Right lung (tissue), 10 donors: ENCODE data around the gene UBAC2. TPM values are rescaled to one million over a fixed set of nuclear protein-coding genes. Genes with fewer than 3 reads are reported as not detected.
A peak's percentile ranks its signal among the peaks of the same experiment; 100 is the strongest.

ENCODE experiments used
- DNase-seq, 2 donors: peaks; one replicate each; pipeline ENCODE4 v3.0.0-alpha.2; 2013
- long read RNA-seq, 8 donors: transcript quantifications; one replicate each; lab custom pipeline, GENCODE V29; 2026
- polyA plus RNA-seq, 5 donors: library from polyadenylated mRNA; unstranded; fragments of 120-200 nt; gene quantifications; one replicate each; pipeline versions ENCODE4 v1.2.1 to v1.2.3, GENCODE V29; 2013; ENCODE audit warnings: inconsistent platforms in 1 of 5, low replicate concordance in 1 of 5; ENCODE audit not compliant: insufficient read length in 5 of 5, insufficient read depth in 1 of 5

Gene UBAC2
- polyA plus RNA-seq, result 10 to 100 TPM; 65.7 to 73.6 (median 69.7) TPM
- long read RNA-seq, donor 1, transcript UBAC2-203 (9 exons, 1,375 nt), result major isoform, 28 of 43 reads
- long read RNA-seq, donor 1, partial matches to known transcripts, result 5 of 43 reads
- long read RNA-seq, donor 1, other reads (novel, unspliced or antisense), result 7 of 43 reads
- long read RNA-seq, donor 2, transcript UBAC2-203 (9 exons, 1,375 nt), result major isoform, 10 of 11 reads
- long read RNA-seq, donor 2, partial matches to known transcripts, result 0 of 11 reads
- long read RNA-seq, donor 2, other reads (novel, unspliced or antisense), result 0 of 11 reads
- long read RNA-seq, donor 3, transcript UBAC2-203 (9 exons, 1,375 nt), result major isoform, 22 of 53 reads
- long read RNA-seq, donor 3, partial matches to known transcripts, result 29 of 53 reads
- long read RNA-seq, donor 3, other reads (novel, unspliced or antisense), result 0 of 53 reads
- long read RNA-seq, donor 4, transcript UBAC2-203 (9 exons, 1,375 nt), result major isoform, 18 of 18 reads
- long read RNA-seq, donor 4, partial matches to known transcripts, result 0 of 18 reads
- long read RNA-seq, donor 4, other reads (novel, unspliced or antisense), result 0 of 18 reads
- long read RNA-seq, donor 5, transcript UBAC2-203 (9 exons, 1,375 nt), result major isoform, 20 of 20 reads
- long read RNA-seq, donor 5, partial matches to known transcripts, result 0 of 20 reads
- long read RNA-seq, donor 5, other reads (novel, unspliced or antisense), result 0 of 20 reads
- long read RNA-seq, donor 6, transcript UBAC2-203 (9 exons, 1,375 nt), result major isoform, 28 of 29 reads
- long read RNA-seq, donor 6, partial matches to known transcripts, result 0 of 29 reads
- long read RNA-seq, donor 6, other reads (novel, unspliced or antisense), result 0 of 29 reads
- long read RNA-seq, donor 7, transcript UBAC2-203 (9 exons, 1,375 nt), result major isoform, 12 of 12 reads
- long read RNA-seq, donor 7, partial matches to known transcripts, result 0 of 12 reads
- long read RNA-seq, donor 7, other reads (novel, unspliced or antisense), result 0 of 12 reads
- long read RNA-seq, donor 8, transcript UBAC2-203 (9 exons, 1,375 nt), result major isoform, 12 of 12 reads
- long read RNA-seq, donor 8, partial matches to known transcripts, result 0 of 12 reads
- long read RNA-seq, donor 8, other reads (novel, unspliced or antisense), result 0 of 12 reads

DNA sequence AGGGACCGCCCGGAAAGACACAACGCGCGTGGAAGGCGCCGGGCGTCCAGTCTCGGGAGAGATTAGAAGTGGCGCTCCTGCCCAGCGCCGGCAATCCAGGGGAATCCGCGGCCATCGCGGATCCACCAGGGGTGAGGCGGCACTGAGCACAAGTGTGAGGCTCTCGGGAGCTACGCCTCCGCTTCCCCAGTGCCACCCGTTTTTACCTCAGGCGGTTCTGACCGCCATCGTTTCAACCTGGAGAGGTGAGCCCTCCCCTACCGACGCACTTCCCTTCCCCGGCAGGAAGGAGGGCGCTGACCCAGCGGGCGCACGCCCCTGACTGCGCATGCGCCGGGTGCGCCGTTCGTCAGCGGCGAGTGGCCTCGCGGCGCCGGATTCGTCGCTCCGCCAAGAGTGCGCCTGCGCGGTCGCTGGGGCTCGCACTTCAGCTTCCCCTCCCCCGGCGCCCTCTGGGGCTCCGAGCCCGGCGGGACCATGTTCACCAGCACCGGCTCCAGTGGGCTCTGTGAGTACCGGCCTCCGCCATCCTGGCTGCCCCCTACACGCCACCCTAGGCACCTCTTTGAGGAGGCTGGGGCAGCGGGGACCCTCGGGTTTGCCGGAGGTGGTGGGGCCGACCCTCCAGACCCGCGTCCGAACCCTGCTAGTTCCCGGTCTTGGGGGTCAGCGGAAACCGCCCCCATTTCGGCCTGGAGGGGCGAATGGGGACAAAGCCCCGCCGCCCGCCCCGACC is at the start of gene UBAC2:
TSS of gene UBAC2 (plus strand) at position 423 of the 736 bp plus-strand sequence. CDS start at position 478, 55 bp downstream.
- DNase-seq, result peak; percentile 97 to 98

- DNase-seq, result no peak
Observed at GRCh38 chr13:99151516-99151915, 49.1 kb upstream of the UBAC2 start.

GRCh38 chr13:99153219-99153618 is 47.4 kb upstream of the UBAC2 start:
- DNase-seq, result no peak

DNA sequence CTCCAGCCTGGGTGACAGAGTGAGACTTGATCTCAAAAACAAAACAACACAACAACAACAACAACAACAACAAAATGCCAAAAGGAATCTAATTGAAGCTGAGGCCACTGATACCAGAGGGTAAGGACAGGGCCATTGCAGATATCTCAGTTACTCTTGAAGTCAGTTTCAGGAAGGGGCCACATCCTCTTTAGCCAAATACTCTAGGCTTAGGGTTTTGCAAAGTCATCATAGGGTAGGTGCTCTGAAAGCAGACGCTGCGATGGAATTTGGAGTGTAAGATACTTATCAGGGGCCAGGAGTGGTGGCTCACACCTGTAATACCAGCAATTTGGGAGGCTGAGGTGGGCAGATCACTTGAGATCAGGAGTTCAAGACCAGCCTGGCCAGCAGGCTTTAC is 46.6 kb upstream of the UBAC2 start:
- no peak for DNase-seq

DNA sequence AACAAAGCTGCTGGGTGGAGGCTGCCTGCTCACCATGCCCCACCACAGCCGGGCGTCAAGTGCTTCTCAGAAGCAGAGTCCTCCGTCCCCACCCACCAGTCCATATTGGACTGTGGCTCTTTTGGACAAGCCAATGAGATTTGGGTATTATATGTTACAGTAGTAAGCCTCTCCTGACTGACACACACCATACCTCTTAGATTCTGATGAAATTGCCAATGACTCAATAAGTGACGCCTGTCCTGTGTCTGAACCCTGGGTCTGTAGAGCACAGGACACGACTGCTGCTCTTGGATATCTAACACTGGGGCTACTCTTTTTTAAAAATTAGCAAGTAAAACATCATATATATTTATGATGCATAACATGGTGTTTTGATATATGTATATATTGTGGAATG is 44.8 kb upstream of the UBAC2 start:
- DNase-seq, result no peak

DNA sequence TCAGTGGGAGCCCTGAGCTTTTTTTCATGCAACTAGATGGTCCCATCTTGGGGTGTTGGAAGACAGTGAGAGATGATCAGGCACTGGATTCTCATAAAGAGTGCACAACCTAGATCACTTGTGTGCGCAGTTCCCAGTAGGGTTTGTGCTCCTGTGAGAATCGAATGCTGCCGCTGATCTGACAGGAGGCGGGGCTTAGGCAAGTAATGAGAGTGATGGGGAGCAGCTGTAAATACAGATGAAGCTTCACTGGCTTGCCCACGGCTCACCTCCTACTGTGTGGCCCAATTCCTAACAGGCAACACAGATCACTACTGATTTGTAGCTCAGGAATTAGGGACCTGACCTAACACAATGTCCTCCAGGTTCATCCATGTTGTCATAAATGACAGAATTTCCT is 43.6 kb upstream of the UBAC2 start:
- DNase-seq, result no peak

DNA sequence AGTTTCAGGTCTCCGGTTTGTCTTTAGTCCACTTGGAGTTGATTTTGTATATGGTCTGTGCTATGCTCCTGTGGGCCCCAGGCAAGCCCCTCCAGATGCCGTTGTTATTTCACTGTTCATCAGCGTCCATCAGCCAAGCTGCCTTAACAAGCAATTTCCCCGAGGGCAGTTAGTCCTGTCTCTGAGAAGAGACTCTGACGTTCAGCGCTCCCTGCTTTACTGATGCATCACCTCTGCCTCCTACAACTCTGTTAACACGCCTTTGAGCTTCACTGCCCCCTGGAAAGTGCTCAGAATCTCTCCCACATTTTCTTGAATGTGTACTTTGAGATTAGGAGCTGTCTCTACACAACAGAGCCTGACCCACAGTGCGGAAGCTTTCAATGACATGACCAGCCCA is 41.8 kb upstream of the UBAC2 start:
- DNase-seq, result no peak

GRCh38 chr13:99159331-99160061 is 41.2 kb upstream of the UBAC2 start:
- no peak for DNase-seq

DNA sequence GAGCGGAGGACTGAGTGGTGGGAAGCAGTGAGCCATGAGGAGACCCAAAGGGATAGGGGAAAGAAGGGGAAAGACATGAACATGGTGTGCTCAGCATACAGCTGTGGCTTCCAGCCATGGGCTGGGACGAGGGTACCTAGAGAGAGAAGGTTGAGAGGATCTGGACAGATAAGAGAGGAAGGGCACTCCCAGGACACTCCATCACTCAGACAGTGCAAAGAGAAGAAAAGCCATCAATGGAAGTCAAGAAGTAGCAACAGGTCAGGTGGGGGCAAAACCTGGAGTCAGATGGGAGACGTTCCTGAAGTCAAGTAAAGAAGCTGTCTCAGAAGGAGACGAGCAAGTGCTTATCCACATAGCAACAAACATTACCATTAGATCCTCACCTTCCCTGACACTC is 40.2 kb upstream of the UBAC2 start:
- DNase-seq, result no peak

DNA sequence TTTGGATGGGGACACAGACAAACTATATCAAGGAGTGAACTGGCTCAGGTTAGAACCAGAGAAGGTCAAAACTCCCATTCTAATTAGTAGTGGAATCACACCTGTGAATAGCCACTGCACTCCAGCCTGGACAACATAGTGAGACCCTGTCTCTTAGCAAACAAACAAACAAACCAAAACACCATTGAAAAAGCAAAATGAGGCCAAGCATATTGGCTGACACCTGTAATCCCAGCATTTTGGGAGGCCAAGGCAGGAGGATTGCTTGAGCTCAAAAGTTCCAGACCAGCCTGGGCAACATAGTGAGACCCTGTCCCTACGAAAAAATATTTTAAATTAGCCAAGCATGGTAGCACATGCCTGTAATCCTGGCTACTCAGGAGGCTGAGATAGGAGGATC is 39.1 kb upstream of the UBAC2 start:
- DNase-seq, result no peak

DNA sequence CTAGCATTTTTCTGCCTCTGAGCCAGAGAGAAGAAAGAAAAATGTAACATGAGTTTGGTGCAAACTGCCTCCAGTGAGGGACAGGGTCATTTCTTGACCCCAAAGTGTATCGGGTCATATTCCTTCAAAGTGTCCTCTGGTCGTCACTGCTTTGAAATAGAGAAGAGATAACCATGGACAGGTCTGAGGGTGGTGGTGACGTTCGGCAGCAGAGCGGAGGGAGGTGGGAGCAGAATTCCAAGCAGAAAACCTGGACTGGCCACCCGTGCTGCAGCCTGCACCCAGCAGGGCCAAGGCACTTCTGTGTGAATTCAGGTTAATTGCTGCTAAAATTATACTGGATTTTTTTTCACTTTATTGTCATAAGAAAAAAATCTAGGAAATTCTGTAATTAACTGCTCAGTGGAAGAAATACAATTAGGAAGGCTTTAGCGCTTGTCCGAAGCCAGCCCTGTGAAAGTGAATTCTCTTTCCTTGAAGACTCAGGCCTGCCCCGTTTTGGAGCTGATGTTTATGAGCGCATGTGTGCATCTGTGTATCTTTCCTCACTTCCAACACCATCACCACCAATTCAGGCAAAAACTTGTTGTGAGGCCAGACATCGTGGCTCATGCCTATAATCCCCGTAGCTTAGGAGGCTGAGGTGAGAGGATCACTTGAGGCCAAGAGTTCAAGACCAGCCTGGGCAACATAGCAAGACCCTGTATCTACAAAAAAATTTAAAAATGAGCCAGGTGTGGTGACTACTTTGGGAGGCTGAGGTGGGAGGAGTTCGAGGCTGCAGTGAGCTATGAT is 37.9 kb upstream of the UBAC2 start:
- DNase-seq, result no peak

DNA sequence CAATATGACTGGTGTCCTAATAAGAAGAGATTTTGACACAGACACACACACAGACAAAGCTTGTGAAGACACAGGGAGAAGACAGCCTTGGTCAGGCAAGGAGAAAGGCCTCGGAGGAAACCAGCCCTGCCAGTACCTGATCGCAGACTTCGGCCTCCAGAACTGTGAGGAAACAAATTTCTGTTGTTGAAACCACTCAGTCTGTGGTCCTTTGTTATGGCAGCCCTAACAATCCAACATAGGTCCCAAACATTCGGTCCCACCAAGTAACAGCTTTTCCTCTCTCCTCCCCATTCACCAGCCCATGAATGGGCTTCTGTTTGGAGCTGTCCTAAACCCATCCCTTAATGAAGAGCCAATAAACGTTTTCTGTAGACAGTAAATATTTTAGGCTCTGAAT is 36.4 kb upstream of the UBAC2 start:
- DNase-seq, result no peak

DNA sequence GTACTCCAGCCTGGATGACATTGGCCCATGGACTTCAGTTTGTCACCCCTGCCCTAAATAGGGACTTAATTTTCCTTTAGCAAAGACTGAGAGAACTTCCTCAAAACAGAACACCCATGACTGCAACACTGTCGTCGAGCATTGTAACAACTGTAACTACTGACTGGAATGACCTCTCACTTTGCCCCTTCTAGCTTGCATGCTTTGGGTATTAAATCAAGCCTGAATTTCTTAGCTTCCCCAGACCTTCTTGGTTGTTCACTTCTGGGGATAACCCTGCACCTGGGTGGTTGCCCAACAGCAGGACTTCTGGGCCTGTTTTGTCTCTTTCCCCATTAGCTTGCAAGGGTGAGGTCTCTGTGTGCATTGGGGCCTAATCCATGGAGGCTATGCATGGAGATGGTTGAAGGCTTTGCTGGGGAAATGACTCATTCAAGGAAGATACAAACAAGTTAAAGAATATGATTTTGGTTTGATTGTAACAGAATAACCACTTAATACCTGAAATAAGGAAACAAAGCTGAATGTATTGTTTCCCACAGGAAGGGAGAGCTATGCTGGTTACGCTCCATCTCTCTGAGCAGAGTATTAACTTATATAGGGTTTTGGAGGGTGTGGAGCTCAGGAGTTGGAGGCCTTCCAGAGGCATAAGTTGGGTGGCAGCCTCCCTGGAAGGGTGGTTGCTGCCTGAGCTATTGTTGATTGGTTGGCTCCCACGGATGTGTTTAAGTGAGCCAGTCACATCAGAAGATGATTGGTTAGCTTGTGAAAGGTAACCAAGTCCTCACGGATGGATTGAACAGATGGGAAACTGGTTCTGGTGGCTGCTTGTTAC is 34.7 kb upstream of the UBAC2 start:
- no peak for DNase-seq

DNA sequence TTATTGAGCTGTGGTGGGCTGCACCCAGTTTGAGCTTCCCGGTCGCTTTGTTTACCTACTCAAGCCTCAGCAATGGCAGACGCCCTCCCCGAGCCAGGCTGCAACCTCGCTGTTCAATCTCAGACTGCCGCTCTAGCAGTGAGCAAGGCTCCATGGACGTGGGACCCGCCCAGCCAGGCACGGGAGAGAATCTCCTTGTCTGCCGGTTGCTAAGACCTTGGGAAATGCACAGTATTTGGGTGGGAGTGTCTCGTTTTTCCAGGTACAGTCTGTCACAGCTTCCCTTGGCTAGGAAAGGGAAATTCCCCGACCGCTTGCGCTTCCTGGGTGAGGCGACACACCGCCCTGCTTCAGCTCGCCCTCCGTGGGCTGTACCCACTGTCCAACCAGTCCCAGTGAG is 27.7 kb upstream of the UBAC2 start:
- no peak for DNase-seq

DNA sequence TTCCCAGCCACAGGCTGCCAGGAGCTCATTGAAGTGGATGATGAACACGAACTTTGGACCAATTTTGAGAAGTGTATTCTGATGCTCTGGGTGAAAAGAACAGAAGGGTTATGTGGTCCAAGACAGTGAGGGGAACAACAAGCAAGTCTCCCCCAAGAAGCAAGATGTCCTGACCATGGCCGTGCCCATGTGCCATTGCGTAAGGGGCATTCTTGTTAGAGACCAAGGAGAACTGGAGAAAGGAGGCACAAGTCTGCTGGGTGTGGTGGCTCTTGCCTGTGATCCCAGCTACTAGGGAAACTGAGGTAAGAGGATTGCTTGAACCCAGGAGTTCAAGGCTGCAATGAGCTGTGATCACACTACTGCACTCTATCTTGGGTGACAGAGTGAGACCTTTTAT is 27.0 kb upstream of the UBAC2 start:
- no peak for DNase-seq

DNA sequence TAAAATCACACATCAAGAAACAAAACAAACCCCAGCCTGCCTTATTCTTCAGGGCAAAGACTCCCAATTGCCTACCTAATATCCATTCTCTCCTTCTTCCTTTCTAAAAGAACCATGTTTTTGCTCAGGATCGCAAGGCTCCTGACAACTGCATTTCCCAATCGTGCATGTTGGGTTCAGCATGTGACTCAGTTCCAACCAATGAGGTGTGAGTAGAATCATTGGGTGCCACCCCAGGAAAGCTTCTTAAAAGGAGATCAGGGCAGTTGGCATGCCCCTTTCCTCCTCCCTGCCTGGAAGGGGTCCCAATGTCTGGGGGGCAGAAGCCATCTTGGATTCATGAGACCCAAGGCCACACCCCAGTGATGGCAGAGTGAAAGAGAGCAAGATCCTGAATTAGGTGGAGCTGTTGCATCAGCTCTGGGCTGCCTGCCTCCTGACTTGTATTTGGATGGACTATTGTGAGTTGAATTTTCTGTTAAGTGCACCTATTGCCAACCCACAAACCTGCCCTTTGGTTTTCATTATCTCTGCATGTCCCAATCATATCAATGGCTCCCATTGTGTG is 26.0 kb upstream of the UBAC2 start:
- no peak for DNase-seq

- peak; percentile 27 to 49 for DNase-seq
Observed at GRCh38 chr13:99176309-99177276, 24.1 kb upstream of the UBAC2 start.
